ENCODE results near the gene SMIM10L1. TPM values are rescaled to one million over a fixed set of nuclear protein-coding genes. Genes with fewer than 3 reads are reported as not detected.

The SMIM10L1 gene
- total and polyA plus RNA-seq, 2 donors (not counting 1 experiment from before 2014, with no cell fraction given), result 3.6 to 9.6 TPM

DNA sequence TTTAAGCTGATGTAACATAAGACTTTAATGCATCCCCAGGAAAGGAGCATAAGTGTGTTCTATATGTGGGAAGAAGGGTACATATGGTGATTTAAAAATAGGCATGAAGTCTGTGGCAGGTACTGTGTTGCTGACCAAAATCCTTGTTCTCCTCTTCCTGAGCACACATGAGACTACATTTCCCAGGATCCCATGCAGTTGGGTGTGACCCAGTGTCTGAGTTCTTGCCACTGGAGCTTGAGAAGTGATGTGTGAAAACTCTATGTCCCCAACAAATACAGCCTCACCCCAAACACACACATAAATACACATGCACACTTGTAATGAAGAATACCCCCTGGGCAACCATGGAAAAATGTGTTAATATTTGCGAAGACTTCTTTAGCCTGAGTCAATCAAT is 8.5 kb upstream of the SMIM10L1 start:
- Histone ChIP-seq H3K4me2 (replicated peaks; ENCODE audit: low read depth, low read length, poor library complexity, severe bottlenecking) (no peak overlapping the region), H3K27ac (ENCODE audit: low read length in 2 of 2) (no peak overlapping the region), H3K36me3 (replicated peaks in 1 of 2; ENCODE audit: control extremely low read depth in 1 of 2, control insufficient read depth in 1 of 2, extremely low read depth in 1 of 2, insufficient read depth in 2 of 2, low read length in 1 of 2) (peaks cover 6 to 18% of the 10 kb centered on the region in 2 experiments), H2AFZ (ENCODE audit: insufficient read depth, low read depth, low read length, poor library complexity, severe bottlenecking) (no peak overlapping the region), H3K27me3 (replicated peaks in 1 of 4; ENCODE audit: control extremely low read depth in 1 of 4, control insufficient read depth in 3 of 4, insufficient read depth in 4 of 4, low read length in 3 of 4) (no peaks in the 10 kb centered on the region), H3K9ac (ENCODE audit: low read length) (no peak overlapping the region), H3K79me2 (ENCODE audit: control insufficient read depth, insufficient read depth, low read length) (peaks cover 84% of the 10 kb centered on the region), H4K20me1 (ENCODE audit: control insufficient read depth, insufficient read depth, low read length, poor library complexity, severe bottlenecking) (peaks cover 57% of the 10 kb centered on the region), H3K9me3 (ENCODE audit: control extremely low read depth in 1 of 3, control insufficient read depth in 2 of 3, insufficient read depth in 1 of 3, low read length in 2 of 3) (no peaks in the 10 kb centered on the region), H3K4me1 (ENCODE audit: control insufficient read depth in 2 of 2, insufficient read depth in 2 of 2, low read length in 2 of 2) (no peaks in the 10 kb centered on the region), H3K4me3 (ENCODE audit: control extremely low read depth in 1 of 5, extremely low read depth in 1 of 5, insufficient read depth in 1 of 5, low read depth in 2 of 5, low read length in 4 of 5) (no peak overlapping the region)
- ATAC-seq (ENCODE audit: low read depth), result no peak
- CTCF ChIA-PET, result interaction anchor here (1.4 kb wide), 1 partner anchor 9 kb away, joined by 3 read pairs; the partner anchor contains the start of gene SMIM10L1
- Mint-ChIP-seq H3K9me3 (ENCODE audit: insufficient read depth) (no peaks in the 10 kb centered on the region), H3K27me3 (no peaks in the 10 kb centered on the region), H3K4me1 (peaks cover 30% of the 10 kb centered on the region), H3K4me3 (no peak overlapping the region), H3K27ac (no peak overlapping the region)
- POLR2A ChIA-PET, result interaction anchor here (1.1 kb wide), 1 partner anchor 9 kb away, joined by 6 read pairs; the partner anchor contains the start of gene SMIM10L1
- TF ChIP-seq EZH2 (IDR thresholded peaks at IDR 0.05; ENCODE audit: borderline replicate concordance, insufficient read depth, low read depth, low read length, poor library complexity, severe bottlenecking), result no peak
- TF ChIP-seq, protein P1, sequence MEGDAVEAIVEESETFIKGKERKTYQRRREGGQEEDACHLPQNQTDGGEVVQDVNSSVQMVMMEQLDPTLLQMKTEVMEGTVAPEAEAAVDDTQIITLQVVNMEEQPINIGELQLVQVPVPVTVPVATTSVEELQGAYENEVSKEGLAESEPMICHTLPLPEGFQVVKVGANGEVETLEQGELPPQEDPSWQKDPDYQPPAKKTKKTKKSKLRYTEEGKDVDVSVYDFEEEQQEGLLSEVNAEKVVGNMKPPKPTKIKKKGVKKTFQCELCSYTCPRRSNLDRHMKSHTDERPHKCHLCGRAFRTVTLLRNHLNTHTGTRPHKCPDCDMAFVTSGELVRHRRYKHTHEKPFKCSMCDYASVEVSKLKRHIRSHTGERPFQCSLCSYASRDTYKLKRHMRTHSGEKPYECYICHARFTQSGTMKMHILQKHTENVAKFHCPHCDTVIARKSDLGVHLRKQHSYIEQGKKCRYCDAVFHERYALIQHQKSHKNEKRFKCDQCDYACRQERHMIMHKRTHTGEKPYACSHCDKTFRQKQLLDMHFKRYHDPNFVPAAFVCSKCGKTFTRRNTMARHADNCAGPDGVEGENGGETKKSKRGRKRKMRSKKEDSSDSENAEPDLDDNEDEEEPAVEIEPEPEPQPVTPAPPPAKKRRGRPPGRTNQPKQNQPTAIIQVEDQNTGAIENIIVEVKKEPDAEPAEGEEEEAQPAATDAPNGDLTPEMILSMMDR (IDR thresholded peaks at IDR 0.05), result no peak
- no CpG with 5 or more reads among the region's 1 CpG for WGBS (ENCODE audit: insufficient coverage)
- intact Hi-C loops (cut with micrococcal nuclease), result no loop called here
- no peak for DNase-seq

- H3K36me3 ChIP-seq (replicated peaks in 1 of 2; ENCODE audit: control extremely low read depth in 1 of 2, control insufficient read depth in 1 of 2, extremely low read depth in 1 of 2, insufficient read depth in 2 of 2, low read length in 1 of 2), result peaks cover 6 to 20% of the 10 kb centered on the region in 2 experiments
- Mint-ChIP-seq H3K4me3 (no peak overlapping the region), H3K27ac (no peak overlapping the region), H3K4me1 (peaks cover 35% of the 10 kb centered on the region), H3K27me3 (no peaks in the 10 kb centered on the region), H3K9me3 (ENCODE audit: insufficient read depth) (no peaks in the 10 kb centered on the region)
- ChIA-PET POLR2A (no interaction called here), CTCF (no interaction called here)
- H3K27ac ChIP-seq (ENCODE audit: low read length in 2 of 2), result no peak overlapping the region
- no peak for TF ChIP-seq EZH2 (IDR thresholded peaks at IDR 0.05; ENCODE audit: borderline replicate concordance, insufficient read depth, low read depth, low read length, poor library complexity, severe bottlenecking)
- TF ChIP-seq, protein P1 (IDR thresholded peaks at IDR 0.05), result no peak
- intact Hi-C loops (cut with micrococcal nuclease), result no loop called here
- no peaks in the 10 kb centered on the region for H3K27me3 ChIP-seq (replicated peaks in 1 of 4; ENCODE audit: control extremely low read depth in 1 of 4, control insufficient read depth in 3 of 4, insufficient read depth in 4 of 4, low read length in 3 of 4)
- peaks cover 65% of the 10 kb centered on the region for H4K20me1 ChIP-seq (ENCODE audit: control insufficient read depth, insufficient read depth, low read length, poor library complexity, severe bottlenecking)
- H3K4me3 ChIP-seq (ENCODE audit: control extremely low read depth in 1 of 5, extremely low read depth in 1 of 5, insufficient read depth in 1 of 5, low read depth in 2 of 5, low read length in 4 of 5), result no peak overlapping the region
- ATAC-seq (ENCODE audit: low read depth), result no peak
- DNase-seq, result no peak
- no peaks in the 10 kb centered on the region for H3K9me3 ChIP-seq (ENCODE audit: control extremely low read depth in 1 of 3, control insufficient read depth in 2 of 3, insufficient read depth in 1 of 3, low read length in 2 of 3)
- H2AFZ ChIP-seq (ENCODE audit: insufficient read depth, low read depth, low read length, poor library complexity, severe bottlenecking), result no peak overlapping the region
- H3K4me1 ChIP-seq (ENCODE audit: control insufficient read depth in 2 of 2, insufficient read depth in 2 of 2, low read length in 2 of 2), result peaks cover 2 to 3% of the 10 kb centered on the region in 2 donors
- H3K79me2 ChIP-seq (ENCODE audit: control insufficient read depth, insufficient read depth, low read length), result peaks cover 91% of the 10 kb centered on the region
- H3K4me2 ChIP-seq (replicated peaks; ENCODE audit: low read depth, low read length, poor library complexity, severe bottlenecking), result no peak overlapping the region
- H3K9ac ChIP-seq (ENCODE audit: low read length), result no peak overlapping the region
Measured at GRCh38 chr12:11164384-11164783, 6.6 kb upstream of the SMIM10L1 start.

Data from B cell (primary cell).